A549 (cell line): Measurements from ENCODE around the gene GIMAP8.

Source experiments
- CEBPB ChIP-seq, 2 experiments: fragments of >200 bp in 1 of 2; sonication (Bioruptor Twin) in 1 of 2; formaldehyde crosslinking in 1 of 2; IDR thresholded peaks; 2 replicates each; pipeline ENCODE4 v1.6.1; 2012 to 2016
- EP300 ChIP-seq, 2 experiments: fragments of >200 bp; sonication (Bioruptor Twin); formaldehyde crosslinking; IDR thresholded peaks; 2 replicates in 1 of 2; 3 replicates in 1 of 2; pipeline ENCODE4 v1.6.1; 2016 to 2017
- ESRRA ChIP-seq: fragments of 150-350 bp; IDR thresholded peaks from 2 replicates; pipeline ENCODE4 v1.6.1; 2014; ENCODE audit warnings: mild to moderate bottlenecking, low read length, borderline replicate concordance
- HDAC2 ChIP-seq: fragments of 200-600 bp; sonication (generic); IDR thresholded peaks from 2 replicates; pipeline ENCODE4 v1.6.1; 2016
- KDM1A ChIP-seq: fragments of 200-600 bp; sonication (generic); IDR thresholded peaks from 2 replicates; pipeline ENCODE4 v1.6.1; 2016; ENCODE audit warnings: low read depth, mild to moderate bottlenecking
- NFE2L2 ChIP-seq: fragments of 150-350 bp; conservative IDR thresholded peaks from 2 replicates; pipeline ENCODE4 v1.6.1; 2014; ENCODE audit warnings: low read length
- POLR2AphosphoS2 ChIP-seq: conservative IDR thresholded peaks from 2 replicates; pipeline ENCODE4 v1.6.1; 2012; ENCODE audit warnings: low read length, improper control_type of control experiment, inconsistent platforms
- RAD21 ChIP-seq, 2 experiments: fragments of >200 bp in 1 of 2; sonication (Bioruptor Twin) in 1 of 2; formaldehyde crosslinking in 1 of 2; IDR thresholded peaks in 1 of 2; conservative IDR thresholded peaks in 1 of 2; 2 replicates in 1 of 2; 3 replicates in 1 of 2; pipeline ENCODE4 v1.6.1; 2012 to 2018; ENCODE audit warnings: inconsistent platforms in 1 of 2
- RCOR1 ChIP-seq: fragments of 150-350 bp; IDR thresholded peaks from 2 replicates; pipeline ENCODE4 v1.6.1; 2014; ENCODE audit warnings: antibody characterized with exemption, low read length, low read depth
- TF ChIP-seq, protein P1 (sequence below): fragments of >200 bp; sonication (Bioruptor Twin); formaldehyde crosslinking; IDR thresholded peaks from 3 replicates; pipeline ENCODE4 v1.5.1; 2016
- TF ChIP-seq, protein P2 (sequence below): fragments of 450-650 bp; IDR thresholded peaks from 2 replicates; pipeline ENCODE4 v1.6.1; 2014; ENCODE audit warnings: antibody characterized with exemption
- TF ChIP-seq, protein P3 (sequence below): IDR thresholded peaks from 2 replicates; pipeline ENCODE4 v1.6.1; 2012

DNA sequence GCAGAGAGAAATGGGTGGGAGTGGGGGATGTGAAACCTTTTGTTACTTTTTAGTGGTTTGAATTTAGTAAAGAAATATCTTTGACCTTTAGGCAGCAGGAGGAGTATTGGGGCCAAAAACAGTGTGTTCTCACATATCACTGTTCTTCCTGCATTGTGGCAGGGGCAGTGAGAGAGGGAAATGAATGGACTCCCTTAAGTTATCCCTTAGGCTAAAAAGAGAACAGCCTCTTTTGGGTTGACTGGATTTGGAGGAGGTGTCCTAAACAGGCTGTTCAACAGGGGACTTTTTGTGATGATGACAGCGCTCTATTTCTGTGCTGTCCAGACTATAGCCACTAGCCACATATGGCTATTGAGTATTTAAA lies 49.0 kb upstream of the GIMAP8 start:
- TF ChIP-seq, protein P1, sequence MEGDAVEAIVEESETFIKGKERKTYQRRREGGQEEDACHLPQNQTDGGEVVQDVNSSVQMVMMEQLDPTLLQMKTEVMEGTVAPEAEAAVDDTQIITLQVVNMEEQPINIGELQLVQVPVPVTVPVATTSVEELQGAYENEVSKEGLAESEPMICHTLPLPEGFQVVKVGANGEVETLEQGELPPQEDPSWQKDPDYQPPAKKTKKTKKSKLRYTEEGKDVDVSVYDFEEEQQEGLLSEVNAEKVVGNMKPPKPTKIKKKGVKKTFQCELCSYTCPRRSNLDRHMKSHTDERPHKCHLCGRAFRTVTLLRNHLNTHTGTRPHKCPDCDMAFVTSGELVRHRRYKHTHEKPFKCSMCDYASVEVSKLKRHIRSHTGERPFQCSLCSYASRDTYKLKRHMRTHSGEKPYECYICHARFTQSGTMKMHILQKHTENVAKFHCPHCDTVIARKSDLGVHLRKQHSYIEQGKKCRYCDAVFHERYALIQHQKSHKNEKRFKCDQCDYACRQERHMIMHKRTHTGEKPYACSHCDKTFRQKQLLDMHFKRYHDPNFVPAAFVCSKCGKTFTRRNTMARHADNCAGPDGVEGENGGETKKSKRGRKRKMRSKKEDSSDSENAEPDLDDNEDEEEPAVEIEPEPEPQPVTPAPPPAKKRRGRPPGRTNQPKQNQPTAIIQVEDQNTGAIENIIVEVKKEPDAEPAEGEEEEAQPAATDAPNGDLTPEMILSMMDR, result no peak
- TF ChIP-seq RAD21 (conservative IDR thresholded peaks at IDR 0.05 in 1 of 2, IDR thresholded peaks at IDR 0.05 in 1 of 2) (no peak), HDAC2 (no peak), POLR2AphosphoS2 (no peak), ESRRA (no peak), EP300 (IDR thresholded peaks at IDR 0.05) (no peak), NFE2L2 (no peak), RCOR1 (no peak), KDM1A (no peak), CEBPB (IDR thresholded peaks at IDR 0.05) (no peak)
- TF ChIP-seq, protein P2, sequence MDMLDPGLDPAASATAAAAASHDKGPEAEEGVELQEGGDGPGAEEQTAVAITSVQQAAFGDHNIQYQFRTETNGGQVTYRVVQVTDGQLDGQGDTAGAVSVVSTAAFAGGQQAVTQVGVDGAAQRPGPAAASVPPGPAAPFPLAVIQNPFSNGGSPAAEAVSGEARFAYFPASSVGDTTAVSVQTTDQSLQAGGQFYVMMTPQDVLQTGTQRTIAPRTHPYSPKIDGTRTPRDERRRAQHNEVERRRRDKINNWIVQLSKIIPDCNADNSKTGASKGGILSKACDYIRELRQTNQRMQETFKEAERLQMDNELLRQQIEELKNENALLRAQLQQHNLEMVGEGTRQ, result no peak
- TF ChIP-seq, protein P3, sequence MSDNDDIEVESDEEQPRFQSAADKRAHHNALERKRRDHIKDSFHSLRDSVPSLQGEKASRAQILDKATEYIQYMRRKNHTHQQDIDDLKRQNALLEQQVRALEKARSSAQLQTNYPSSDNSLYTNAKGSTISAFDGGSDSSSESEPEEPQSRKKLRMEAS, result no peak
